AG04450 (cell line): ENCODE results near the gene TUFT1. TPM values are rescaled to one million over a fixed set of nuclear protein-coding genes. Genes with fewer than 3 reads are reported as not detected.

Experiments used
- CTCF ChIA-PET: fragments of 300-600, 350-600 bp; formaldehyde crosslinking; extraction: SDS; loops from one replicate; lab custom pipeline; 2022; ENCODE audit warnings: antibody characterized with exemption, inconsistent platforms; lab: Charles Lee
- POLR2A ChIA-PET: fragments of 350-600 bp; formaldehyde crosslinking; extraction: SDS; loops from one replicate; lab custom pipeline; 2021; ENCODE audit warnings: antibody characterized with exemption, inconsistent platforms; lab: Yijun Ruan, JAX
- DNase-seq: peaks from one replicate; pipeline ENCODE4 v3.0.0-alpha.2; 2011; ENCODE audit warnings: low read depth, low spot score
- H3K27ac ChIP-seq: one replicate; pipeline ENCODE4 v1.5.1; 2012; ENCODE audit warnings: low read depth, low read length, control low read depth
- H3K27me3 ChIP-seq: one replicate; pipeline ENCODE4 v1.6.0; 2012; ENCODE audit warnings: low read length; ENCODE audit not compliant: control insufficient read depth, insufficient read depth
- H3K4me3 ChIP-seq: 2 replicates; pipeline ENCODE4 v1.5.1; 2011; ENCODE audit warnings: mild to moderate bottlenecking, low read depth, low read length, control low read depth
- H3K9me3 ChIP-seq: 2 replicates; pipeline ENCODE4 v1.5.1; 2012; ENCODE audit warnings: low read length; ENCODE audit not compliant: control insufficient read depth, insufficient read depth
- polyA plus RNA-seq: library from polyadenylated mRNA; depleted of rRNA; stranded (reverse); fragments of >200 nt; gene quantifications from 2 replicates; pipeline ENCODE4 v1.2.3, GENCODE V29; 2011
- TF ChIP-seq, protein P1 (sequence below): IDR thresholded peaks from 2 replicates; pipeline ENCODE4 v1.5.1; 2011; ENCODE audit warnings: low read depth, low read length, control low read depth, inconsistent platforms

TUFT1 gene
- polyA plus RNA-seq, 1 experiment: 21.9 TPM

DNA sequence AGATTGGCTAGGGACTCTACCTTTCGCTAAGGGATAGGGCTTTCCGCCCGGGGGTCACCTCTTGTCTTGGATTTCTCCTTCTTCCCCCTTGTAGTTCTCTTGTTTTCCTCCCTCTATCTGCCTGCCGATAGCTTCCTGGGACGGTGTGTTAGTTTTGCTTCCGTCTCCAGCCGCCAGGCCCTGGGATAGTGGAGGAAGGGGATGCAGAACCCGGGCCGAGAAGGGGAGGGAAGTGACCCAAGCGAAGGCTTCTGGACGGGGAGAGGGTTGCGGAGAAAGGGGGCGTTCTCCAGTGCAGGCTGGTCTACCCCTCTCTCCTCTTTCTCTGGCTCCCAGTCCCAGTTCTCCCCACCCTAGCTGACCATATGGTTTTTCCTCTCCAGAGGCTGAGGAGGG lies 871 bp downstream of the TUFT1 start:
- Histone ChIP-seq H3K27me3 (no peaks in the 10 kb centered on the region), H3K9me3 (no peaks in the 10 kb centered on the region; the same call in 1 of the 2 replicates), H3K4me3 (peak overlapping the region; percentile 83), H3K27ac (peak overlapping the region; percentile 93)
- ChIA-PET POLR2A (interaction anchor here (0.6 to 0.9 kb wide), 2 partner anchors 8 to 79 kb away, joined by 3 to 4 read pairs; no protein-coding TSS in a partner anchor), CTCF (no interaction called here)
- DNase-seq: no peak
- TF ChIP-seq, protein P1, sequence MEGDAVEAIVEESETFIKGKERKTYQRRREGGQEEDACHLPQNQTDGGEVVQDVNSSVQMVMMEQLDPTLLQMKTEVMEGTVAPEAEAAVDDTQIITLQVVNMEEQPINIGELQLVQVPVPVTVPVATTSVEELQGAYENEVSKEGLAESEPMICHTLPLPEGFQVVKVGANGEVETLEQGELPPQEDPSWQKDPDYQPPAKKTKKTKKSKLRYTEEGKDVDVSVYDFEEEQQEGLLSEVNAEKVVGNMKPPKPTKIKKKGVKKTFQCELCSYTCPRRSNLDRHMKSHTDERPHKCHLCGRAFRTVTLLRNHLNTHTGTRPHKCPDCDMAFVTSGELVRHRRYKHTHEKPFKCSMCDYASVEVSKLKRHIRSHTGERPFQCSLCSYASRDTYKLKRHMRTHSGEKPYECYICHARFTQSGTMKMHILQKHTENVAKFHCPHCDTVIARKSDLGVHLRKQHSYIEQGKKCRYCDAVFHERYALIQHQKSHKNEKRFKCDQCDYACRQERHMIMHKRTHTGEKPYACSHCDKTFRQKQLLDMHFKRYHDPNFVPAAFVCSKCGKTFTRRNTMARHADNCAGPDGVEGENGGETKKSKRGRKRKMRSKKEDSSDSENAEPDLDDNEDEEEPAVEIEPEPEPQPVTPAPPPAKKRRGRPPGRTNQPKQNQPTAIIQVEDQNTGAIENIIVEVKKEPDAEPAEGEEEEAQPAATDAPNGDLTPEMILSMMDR: no peak

DNA sequence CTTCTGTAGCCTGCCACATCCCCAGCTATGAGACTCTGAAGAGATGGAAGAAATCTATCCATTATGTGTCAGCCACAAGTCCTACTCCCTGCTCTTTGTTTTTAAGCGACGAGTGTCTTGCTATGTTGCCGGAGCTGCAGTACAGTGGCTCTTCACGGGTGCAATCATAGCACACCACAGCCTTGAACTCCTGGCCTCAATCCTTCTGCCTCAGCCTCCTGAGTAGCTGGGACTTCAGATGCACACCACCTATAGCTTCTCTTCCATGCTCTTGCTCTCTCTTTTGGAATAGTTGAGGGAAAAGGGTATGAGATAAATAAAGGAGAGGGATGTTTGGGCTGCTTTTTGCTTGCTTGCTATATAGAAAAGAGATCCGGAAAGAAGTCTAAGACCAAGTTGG lies 1.6 kb downstream of the TUFT1 start:
- H3K4me3 ChIP-seq: peak overlapping the region; percentile 83
- peak overlapping the region; percentile 61 for H3K27ac ChIP-seq
- H3K27me3 ChIP-seq: no peaks in the 10 kb centered on the region
- no peak for DNase-seq
- no peaks in the 10 kb centered on the region; the same call in 1 of the 2 replicates for H3K9me3 ChIP-seq
- CTCF ChIA-PET: interaction anchor here (1.0 kb wide), 1 partner anchor 52 kb away, joined by 3 read pairs; no protein-coding TSS in a partner anchor
- POLR2A ChIA-PET: interaction anchor here (0.7 kb wide), 2 partner anchors 15 to 291 kb away, joined by 7 read pairs; no protein-coding TSS in a partner anchor
- TF ChIP-seq, protein P1: no peak

DNA sequence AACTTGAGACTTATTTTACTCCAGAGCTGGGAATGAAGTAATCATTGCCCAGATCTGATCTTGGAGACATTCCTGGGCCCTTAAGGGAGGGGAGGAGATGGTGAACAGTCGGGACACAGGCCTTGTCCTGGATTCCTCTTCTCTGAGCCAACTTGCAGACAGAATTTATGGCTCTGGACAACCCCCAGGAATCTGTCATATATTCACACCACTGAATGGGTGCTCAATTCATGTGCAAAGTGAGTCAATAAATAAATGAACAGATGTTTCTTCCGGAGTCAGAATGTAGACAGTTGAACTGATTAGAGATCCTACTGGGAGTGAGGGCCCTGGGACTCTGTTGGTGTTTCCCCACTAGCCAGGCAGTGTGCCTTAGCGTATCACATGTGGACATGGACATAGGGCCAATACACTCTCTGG lies 2.6 kb downstream of the TUFT1 start:
- H3K27me3 ChIP-seq: no peaks in the 10 kb centered on the region
- TF ChIP-seq, protein P1: no peak
- peak overlapping the region; percentile 83 for H3K4me3 ChIP-seq
- H3K27ac ChIP-seq: peak overlapping the region; percentile 61
- no peak for DNase-seq
- H3K9me3 ChIP-seq: no peaks in the 10 kb centered on the region; the same call in 1 of the 2 replicates
- ChIA-PET CTCF (no interaction called here), POLR2A (no interaction called here)

DNA sequence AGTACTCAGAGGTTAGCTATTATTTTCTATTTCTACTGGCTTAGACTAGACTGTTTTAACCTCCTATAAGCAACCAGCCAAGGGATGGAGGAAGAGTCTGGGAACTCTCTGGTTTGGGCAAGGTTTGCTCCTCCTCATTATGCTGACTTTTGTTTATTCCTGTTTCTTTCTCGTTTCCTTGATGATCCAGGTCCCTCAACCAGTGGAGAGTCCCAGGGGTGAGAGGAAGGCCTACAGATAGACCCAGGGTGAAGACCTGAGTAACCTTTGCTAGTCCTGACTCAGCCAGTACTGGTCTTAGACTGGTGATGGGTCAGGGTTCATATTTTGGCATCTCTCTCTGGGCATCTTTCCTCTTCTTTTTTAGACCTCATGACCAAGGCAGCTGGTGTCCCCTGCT lies 5.4 kb downstream of the TUFT1 start:
- no peak for DNase-seq
- no peak overlapping the region for H3K27ac ChIP-seq
- H3K9me3 ChIP-seq: no peaks in the 10 kb centered on the region; the same call in 1 of the 2 replicates
- ChIA-PET POLR2A (interaction anchor here (0.7 kb wide), 2 partner anchors 289 to 984 kb away, joined by 3 to 5 read pairs; no protein-coding TSS in a partner anchor), CTCF (interaction anchor here (1.4 kb wide), 1 partner anchor 147 kb away, joined by 3 read pairs; no protein-coding TSS in a partner anchor)
- no peaks in the 10 kb centered on the region for H3K27me3 ChIP-seq
- TF ChIP-seq, protein P1: no peak
- H3K4me3 ChIP-seq: no peak overlapping the region
